OCI-LY7 (cell line): ENCODE measurements around the gene TAS2R7.

Experiments used
- CTCF ChIP-seq: fragments of 200-600 bp; sonication (generic); conservative IDR thresholded peaks from 2 replicates; pipeline ENCODE4 v1.5.1; 2014; ENCODE audit warnings: mild to moderate bottlenecking, antibody characterized with exemption, low read length, moderate library complexity, mixed read lengths
- EZH2phosphoT487 ChIP-seq: fragments of 200-600 bp; sonication (generic); IDR thresholded peaks from 2 replicates; pipeline ENCODE4 v1.6.1; 2018; ENCODE audit warnings: low read depth, borderline replicate concordance, mild to moderate bottlenecking, mixed run types, antibody characterized with exemption, low read length, moderate library complexity, mixed read lengths

- TF ChIP-seq CTCF (no peak), EZH2phosphoT487 (no peak)
Measured at GRCh38 chr12:10838461-10838860, 36.0 kb upstream of the TAS2R7 start.
